DMS153 (cell line): Measurements from ENCODE around the gene CHMP3.
"Not testable (repeated sequence)": the region's sequence is repeated elsewhere in the genome, so short reads cannot be mapped to it uniquely, and the experiment has no call there.

Experiments used
- DNase-seq: peaks from one replicate; lab custom pipeline; 2025; lab: John Stamatoyannopoulos, UW

CHMP3 gene

DNA sequence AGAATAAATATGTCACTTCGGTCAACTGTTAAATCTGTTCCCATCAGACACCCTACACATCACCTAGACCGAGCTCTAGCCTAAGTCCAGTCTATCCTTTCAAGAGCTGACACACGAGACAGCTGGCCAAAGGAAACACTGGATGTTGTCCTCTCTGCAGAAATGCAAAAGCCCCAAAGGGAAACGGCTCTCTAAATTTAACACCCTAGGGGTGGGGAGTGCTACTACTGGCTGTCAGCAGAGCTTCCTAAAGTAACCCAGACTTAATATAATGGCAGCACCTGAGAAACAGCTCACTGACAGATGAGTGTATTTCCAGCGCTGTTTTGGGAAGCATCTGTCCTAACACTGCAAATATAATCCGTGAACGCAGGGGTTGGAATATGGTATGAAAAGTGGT is 55.6 kb downstream of the CHMP3 start:
- no peak for DNase-seq

DNA sequence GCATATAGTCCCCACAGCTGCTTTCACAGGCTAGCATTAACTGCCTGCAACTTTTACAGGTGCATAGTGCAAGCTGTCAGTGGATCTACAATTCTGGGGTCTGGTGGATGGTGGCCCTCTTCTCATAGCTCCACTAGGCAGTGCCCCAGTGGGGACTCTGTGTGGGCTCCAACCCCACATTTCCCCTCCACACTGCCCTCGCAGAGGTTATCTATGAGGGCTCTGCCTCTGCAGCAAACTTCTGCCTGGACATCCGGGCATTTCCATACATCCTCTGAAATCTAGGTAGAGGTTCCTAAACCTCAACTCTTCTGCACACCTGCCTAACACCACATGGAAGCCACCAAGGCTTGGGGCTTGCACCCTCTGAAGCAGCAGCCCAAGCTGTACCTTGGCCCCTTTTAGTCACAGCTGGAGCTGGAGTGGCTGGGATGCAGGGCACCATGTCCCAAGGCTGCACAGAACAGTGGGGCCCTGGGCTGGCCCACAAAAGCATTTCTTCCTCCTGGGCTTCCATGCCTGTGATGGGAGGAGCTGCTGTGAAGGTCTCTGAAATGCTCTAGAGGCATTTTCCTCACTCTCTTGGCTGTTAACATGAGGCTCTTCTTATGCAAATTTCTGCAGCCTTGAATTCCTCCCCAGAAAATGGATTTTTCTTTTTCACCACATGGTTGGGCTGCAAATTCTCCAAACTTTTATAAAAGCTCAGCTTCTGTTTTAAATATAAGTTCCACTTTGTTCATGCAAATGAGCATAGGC is 62.7 kb downstream of the CHMP3 start:
- no peak for DNase-seq

DNA sequence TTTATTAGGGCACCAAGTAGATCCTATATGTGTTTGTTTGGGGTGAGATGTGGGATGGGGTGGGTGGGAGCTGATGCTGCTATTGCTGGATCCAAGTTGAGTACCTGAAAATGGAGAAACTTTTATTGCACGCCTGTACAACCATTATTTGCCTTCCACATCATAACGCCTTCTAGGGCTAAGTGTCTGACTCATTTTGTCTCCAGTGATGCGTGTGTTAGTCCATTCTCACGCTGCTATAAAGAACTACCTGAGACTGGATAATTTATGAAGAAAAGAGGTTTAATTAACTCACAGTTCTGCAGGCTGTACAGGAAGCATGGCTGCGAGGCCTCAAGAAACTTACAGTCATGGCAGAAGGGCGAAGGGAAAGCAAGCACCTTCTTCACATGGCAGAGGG is 63.9 kb downstream of the CHMP3 start:
- DNase-seq = no peak

DNA sequence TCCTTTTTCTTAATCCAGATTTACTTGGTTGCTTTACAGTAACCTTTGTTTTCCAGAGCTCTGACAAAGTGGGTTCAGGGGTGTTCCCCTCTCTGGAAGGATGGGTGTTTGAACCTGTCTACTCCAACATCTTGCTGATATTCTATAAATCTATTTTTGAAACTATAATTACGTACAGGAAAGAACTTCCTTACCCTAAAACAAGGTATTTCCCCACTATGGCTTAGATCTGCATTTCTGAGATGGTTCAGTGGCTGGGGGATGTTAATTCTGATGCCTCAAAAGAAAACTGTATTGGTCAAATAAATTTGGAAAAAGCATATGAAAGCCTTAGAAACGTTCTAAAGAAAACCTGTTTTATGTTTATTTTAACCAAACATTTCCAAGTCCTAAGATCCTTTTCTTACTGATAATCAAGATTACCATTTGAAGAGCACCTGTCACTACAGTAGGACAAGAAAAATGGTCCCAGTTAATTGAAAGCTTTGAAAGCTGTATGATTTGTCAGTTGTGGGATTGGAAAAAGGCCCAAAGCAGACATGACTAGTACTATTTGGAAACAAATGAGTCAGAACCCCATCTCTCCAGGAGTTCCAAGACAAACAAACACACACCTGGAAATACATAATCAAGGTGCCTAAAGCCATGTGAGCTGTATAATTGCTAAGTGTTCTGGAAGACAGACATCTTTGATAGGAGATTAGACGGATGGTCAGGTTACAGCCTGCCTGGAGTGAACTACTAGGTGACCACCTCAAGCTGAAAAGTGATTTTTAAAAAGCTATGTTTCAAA is 64.6 kb downstream of the CHMP3 start:
- no peak for DNase-seq

DNA sequence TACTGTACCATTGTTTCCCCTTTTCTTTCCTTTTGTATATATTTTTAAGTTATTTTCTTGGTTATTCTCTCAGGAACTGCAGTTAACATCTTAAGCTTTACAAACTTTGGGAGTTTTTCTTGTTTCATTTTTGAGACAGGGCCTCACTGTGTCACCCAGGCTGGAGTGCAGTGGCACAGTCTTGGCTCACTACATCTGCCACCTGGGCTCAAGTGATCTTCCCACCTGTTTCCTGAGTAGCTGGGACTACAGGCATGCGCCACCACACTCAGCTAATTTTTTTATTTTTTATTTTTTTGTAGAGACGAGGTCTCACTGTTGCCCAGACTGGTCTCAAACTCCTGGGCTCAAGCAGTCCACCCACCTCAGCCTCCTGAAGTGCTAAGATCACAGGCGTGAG is 66.9 kb downstream of the CHMP3 start:
- DNase-seq = not testable (repeated sequence)

DNA sequence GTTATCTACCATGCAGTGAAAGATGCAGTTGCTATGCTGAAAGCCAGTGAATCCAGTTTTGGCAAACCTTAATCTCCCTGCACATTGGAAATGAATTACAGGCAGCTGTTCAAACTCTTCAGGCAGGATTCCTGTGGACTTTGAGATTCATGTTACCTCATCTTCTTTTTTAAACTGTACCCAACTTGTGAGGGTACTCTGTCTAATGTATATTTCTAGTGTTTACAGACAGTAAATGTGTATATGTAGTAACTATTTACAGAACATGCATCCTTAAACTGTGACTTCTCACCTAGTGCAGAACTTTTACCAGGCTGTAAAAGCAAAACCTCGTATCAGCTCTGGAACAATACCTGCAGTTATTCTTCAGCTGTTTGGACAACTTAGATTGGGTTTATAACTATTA is 71.2 kb downstream of the CHMP3 start:
- no peak for DNase-seq

DNA sequence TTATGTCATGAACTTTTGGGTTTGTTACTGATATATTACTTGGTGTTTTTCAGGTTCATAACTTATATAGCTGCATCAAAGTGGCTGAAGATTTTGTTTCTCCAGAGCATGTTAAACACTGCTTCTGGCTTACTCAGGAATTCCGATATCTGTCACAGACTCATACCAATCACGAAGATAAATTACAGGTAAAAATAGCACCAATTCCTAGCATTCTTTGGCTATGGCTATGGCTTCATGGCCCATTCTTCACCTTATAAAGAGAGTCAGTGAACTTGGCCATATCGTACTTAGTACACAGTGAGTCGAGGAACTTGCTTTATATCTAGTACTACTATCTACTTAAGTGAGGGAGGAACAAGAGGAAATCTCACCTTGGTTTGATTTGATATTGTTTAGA is 72.2 kb downstream of the CHMP3 start:
- no peak for DNase-seq

DNA sequence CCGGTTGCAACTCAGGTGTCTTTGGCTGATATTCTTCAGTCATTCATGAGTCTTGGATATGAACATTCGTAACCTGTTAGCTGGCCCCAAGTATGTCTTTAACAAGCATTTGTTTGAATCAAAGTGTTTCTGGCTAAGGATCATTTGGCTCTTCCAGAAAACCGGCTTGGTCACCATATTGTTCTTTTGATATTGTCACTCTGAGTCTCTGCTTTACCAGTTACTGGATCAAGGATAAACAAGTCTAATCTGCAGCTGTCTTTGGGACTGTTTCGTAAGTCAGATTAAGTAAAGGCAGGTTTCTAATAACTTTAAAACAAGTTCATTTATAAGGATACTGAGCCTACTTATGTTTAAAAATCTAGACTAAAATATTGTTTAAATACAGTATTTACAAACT is 73.0 kb downstream of the CHMP3 start:
- no peak for DNase-seq

DNA sequence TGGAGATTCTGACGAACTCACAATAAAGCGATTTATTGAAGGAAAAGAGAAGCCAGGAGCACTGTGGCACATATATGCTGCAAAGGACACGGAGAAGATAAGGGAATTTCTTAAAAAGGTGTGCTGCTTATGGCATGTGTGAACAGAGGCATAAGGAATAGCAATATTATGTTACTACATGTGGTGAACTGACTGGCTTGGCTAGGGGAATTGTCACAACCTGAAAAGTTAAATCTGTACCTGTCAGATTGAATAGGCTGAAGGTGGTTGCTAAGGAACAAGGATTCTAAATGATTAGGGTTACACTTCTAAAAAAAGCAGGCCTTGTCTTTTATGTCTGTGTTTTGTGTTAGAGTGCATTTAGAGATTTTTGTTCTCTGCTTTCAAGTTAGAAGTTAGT is 73.7 kb downstream of the CHMP3 start:
- DNase-seq = no peak

DNA sequence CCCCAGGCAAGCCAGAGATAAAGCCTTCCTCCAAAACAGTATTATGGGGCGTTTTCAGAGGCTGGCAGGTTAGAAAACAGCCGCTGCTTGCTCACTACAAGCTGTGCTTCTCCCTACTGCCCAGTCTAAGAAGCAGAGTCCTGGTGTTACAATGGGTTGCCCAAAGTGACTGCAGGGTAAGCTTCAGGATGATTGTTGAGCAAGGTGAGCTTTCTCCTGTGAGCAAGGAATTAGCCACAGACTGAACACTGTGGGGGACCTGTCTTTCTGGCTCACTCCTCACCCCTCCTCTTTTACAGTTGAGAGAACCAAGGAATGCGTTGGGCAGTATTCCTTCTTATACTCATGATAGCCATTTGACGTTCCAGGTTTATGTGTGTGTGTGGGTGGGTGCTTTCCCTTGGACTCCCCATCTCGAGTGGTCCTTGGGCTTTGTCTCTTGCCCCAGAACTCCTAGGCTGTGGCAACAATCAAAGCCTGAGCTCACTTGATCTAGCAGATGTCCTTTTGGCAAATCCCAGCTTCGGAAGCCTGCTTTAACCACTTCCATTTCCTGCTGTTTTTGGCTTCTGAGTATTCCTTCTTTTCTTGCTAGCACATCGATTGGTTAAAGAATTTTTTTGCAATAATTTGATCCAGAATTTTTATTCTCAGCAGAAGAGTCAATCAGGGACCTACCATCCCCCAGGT is 74.5 kb downstream of the CHMP3 start:
- no peak for DNase-seq

DNA sequence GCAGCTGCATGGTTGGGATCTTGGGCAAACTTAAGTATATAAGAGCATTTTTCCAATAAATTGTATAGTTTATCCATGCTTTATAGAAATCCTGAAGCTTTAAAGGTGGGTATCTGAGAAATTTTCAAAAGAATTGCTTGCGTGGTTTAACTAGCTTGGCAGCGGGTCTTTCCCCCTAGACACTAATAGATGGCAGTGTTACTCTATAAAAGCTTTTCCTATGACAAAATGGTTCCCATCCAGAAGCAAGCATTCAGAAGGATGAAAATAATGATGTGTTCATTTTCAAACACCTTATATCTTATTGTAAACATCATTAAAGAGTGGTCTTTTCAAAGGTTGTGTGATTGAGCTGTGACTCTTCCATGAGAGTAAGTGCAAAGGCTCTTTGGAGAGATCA is 76.2 kb downstream of the CHMP3 start:
- DNase-seq = no peak

DNA sequence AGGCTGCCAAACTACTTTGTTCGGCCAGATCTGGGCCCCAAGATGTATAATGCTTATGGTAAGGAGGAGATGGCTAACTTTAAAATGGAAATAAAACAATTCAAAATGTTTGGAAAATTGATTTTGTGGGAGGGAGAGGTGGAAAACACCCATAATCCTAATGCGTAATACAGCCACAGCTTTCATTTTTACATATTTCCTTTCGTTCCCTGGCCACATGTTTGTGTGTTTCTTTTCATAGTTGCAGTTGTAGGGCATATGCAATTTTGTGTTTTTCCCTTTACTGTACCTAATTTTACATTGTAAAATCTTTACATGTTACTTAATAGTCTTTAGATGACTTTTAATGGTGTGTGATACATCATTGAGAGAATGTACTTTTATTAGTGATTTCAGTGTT is 77.4 kb downstream of the CHMP3 start:
- DNase-seq = no peak

DNA sequence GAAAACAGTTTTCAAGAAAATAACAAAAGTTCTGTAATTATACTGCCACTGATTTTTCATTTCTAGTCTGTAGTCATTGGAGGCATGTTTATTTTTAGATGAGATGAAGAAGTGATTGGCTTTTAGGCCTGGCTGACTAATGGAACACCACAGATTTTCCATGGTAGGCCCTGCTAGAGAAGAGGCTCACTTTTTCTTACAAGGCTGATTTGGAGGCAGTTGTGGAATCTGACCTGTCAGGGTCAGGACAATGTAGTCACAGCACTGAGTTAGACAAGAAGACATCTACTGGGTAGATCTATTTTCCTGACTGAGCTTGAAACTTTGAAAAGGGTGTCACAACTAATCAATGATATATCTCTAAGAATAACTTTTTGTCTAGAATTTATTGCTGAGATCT is 78.1 kb downstream of the CHMP3 start:
- DNase-seq = no peak

DNA sequence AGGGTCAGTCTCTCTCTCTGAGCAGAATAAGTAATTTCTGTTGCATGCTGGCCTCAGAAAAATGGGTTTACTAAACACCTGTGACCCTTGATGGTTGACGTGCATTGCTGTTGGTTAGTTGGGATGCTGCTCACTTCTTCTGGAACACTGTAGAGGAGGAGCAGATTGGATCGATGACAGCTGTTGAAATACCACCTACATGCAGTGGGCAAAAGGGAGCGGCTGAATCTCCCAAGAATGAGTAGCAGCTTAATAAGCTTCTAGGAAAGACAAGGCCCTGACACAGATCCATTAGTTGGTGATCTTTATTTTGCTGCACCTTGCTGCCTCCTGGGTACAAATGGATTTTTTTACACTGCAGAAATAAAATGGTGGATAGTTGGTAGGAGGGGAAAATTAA is 78.9 kb downstream of the CHMP3 start:
- no peak for DNase-seq

DNA sequence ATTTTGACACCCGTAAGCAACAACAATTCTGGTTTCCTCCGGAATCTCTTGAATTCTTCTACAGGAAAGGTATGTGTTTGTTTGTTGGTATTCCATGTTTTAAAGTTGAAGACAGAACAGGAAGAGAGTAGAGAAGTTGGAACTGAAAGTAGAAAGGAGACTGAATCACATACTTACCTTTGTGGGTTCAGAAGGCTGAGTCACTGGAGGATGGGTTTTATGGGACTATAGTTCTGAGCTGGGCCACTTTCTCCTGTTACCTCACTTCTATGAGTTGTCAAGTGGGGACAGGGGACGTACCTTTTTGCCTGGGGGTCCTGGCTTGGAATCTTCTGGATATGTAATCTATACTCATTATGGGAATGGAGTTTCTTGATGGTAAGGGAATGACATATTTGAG is 81.2 kb downstream of the CHMP3 start:
- no peak for DNase-seq

DNA sequence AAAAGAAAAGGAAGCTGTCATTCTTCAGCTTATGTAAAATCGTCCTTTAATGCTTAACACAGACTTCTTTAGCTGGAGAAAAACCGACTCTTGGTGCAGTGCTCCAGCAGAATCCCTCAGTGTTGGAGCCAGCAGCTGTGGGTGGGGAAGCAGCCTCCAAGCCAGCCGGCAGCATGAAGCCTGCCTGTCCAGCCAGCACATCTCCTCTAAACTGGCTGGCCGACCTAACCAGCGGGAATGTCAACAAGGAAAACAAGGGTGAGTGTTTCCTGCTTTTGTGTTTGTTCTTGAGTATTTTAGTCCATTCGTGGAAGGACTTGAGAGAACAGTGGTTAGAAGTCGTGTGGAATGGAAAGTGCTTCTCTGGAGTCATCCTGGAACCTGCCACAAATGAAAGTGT is 83.1 kb downstream of the CHMP3 start:
- DNase-seq = no peak

DNA sequence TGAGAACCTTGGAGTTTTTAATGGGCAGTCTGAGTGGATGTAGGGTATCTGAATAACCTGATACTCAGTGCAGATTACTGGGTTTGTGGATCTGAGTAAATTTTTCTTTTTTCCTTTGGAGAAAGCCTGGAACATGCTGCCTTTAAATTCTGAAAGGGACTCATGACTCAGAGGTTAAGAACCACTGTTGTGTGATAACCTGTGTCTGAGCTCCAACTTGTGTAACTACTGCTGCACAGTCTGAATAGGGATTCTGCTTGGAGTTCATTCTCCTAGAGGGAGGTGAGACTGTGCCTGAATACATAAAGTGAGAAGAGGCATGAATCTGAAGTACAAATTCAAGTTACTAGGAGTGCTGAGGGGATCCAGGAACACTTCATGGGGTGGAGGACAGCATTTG is 85.9 kb downstream of the CHMP3 start:
- no peak for DNase-seq

DNA sequence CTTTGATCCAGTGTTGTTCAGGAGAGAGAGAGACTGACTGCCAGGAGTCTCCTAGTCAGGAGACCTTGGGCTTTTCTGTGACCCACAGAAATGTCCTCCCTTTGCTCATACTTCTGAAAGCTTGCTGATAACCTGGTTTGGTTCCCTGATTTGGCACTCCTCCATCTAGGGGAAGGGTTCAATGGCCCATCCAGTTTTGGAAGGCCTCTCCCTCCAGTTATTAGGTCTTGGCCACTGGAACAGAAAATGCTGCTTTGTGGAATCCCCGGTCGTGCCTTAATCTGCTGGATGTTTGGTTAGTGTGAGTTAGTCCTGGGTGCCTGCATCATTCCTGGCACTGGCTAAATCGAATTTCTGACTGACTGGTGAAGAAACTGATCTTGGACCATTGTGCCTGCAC is 86.3 kb downstream of the CHMP3 start:
- no peak for DNase-seq

DNA sequence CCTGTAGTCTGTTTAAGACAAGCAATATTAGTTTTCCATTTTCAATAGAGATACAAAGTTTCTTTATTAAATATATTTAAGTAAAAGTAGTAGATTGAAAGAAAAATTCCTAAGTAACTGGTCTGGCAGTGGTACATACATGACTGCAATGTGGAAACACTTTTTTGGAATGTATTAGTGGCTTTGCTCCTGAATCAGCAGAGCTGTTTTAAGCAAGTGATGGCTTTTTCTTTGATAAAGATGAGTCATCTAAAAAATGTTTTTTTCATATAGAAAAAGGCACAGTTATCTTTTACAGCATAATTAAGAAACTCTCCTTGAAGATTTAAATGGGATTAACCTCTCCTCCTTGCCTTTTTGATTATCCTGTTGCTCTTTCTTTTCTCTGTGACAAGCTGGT is 87.2 kb downstream of the CHMP3 start:
- DNase-seq = no peak

DNA sequence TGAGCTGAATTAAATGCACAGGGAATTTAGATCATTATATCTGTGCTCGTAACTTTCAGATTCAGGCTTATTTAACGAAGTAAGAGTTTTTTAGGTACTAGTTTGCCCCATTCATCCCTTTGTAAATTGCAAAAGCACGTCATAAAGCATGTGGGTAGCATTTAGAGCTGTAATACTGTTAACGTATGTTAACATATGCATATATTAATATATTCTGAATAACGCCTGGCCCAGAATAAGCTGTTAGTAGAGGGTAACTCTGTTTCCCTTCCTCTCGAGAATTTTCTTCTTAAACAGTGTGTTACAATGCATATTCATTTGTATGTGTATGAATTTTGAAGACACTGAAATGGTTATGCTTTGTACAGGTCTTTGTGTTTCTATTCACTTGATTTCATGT is 91.6 kb downstream of the CHMP3 start:
- DNase-seq = no peak

DNA sequence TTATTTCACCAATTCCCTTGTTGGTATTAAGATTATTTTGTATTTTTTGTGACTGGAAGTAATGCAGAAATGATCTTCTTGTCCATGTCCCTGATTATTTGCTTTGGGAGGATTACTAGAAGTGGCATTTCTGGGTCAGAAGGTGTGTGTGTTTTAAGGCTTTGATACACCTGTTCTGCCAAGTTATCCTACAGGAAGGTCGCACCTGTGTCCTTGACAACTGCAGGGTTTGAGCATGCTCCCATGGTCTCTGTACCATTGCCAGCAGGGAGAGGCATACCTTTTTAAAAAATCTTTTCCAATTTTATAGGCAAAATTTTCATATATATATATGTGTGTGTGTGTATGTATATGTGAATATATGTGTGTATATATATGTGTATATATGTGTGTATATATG is 92.4 kb downstream of the CHMP3 start:
- no peak for DNase-seq

DNA sequence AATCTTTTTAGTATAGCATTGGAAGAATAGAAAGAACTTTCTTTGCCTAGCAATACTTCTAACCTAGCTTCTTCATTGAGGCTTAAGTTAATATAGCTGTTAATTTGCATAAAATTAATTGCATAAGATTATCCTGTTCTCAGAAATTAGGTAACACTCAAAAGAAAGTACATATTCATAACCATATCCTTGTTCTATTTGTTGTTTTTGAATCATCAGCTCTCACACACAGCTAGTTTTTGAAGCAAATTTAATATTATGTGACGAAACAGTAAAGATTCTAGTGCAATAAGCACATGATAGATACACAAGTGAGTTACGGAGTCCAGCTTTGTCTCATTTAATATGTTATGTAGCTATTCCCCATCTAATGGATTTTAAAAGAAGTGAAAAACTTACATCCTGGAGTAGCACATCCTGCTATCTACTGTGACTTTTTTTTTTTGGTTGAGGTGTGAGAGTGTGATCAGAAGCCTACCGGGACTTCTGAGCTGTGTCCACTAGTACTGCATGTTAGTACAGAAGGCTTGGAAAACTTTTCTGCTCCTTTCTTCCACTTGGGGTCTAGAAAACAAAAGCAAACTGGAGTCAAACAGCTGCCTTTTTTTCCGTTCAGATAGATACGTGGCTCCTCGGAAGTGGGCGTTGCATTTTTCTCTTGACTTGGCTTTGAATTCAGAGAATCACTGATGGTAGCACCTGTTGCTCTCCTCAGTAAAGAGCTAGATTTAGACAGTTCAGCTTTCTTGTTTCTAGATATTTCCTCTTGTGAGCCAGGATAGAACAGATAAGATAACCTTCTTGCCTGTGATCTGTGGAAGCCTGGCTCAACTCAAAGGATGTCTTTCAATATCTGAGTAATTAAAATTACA is 94.8 kb downstream of the CHMP3 start:
- no peak for DNase-seq
